Measurements from ENCODE around the gene ABLIM2. TPM values are rescaled to one million over a fixed set of nuclear protein-coding genes. Genes with fewer than 3 reads are reported as not detected.

The ABLIM2 gene
- total and polyA plus RNA-seq, 2 of the 13 experiments (the other 11 are each of a cell fraction or from before 2014, with no cell fraction given): 0.20 to 0.37 TPM

GRCh38 chr4:8167815-8168214 is 9.2 kb upstream of the ABLIM2 start:
- TF ChIP-seq ZNF207 (IDR thresholded peaks at IDR 0.05; ENCODE audit: borderline replicate concordance) (no peak), MZF1 (CRISPR knock-in tag; IDR thresholded peaks at IDR 0.05; ENCODE audit: borderline replicate concordance) (no peak), FOSL2 (CRISPR knock-in tag; IDR thresholded peaks at IDR 0.05) (no peak), GLMP (CRISPR knock-in tag; IDR thresholded peaks at IDR 0.05; ENCODE audit: borderline replicate concordance) (no peak), ZNF180 (CRISPR knock-in tag; IDR thresholded peaks at IDR 0.05; ENCODE audit: borderline replicate concordance, low read depth) (no peak), ZNF20 (CRISPR knock-in tag; IDR thresholded peaks at IDR 0.05) (no peak), MLXIP (CRISPR knock-in tag; IDR thresholded peaks at IDR 0.05; ENCODE audit: borderline replicate concordance) (no peak), ZNF276 (CRISPR knock-in tag; IDR thresholded peaks at IDR 0.05; ENCODE audit: low read depth) (no peak), ZSCAN31 (CRISPR knock-in tag; IDR thresholded peaks at IDR 0.05; ENCODE audit: low read depth) (no peak), MBD4 (IDR thresholded peaks at IDR 0.05; ENCODE audit: borderline replicate concordance, low read length) (no peak)
- H3K9ac ChIP-seq (ENCODE audit: insufficient read depth, low read depth, low read length): no peak overlapping the region
- H2AFZ ChIP-seq (ENCODE audit: low read length): no peak overlapping the region
- CTCF ChIA-PET (ENCODE audit: low intra/inter-chr PET ratio, low total read pairs): no interaction called here
- no peak overlapping the region for H3K4me3 ChIP-seq (replicated peaks in 1 of 3; ENCODE audit: insufficient read depth in 1 of 3, low read depth in 2 of 3, low read length in 3 of 3)
- H3K79me2 ChIP-seq (ENCODE audit: insufficient read depth, low read length): no peaks in the 10 kb centered on the region
- in situ Hi-C loops (cut with HindIII; ENCODE audit: extremely low pct_ligation_motif_present, low pct_unique_long_range_greater_than_20kb): loop anchor here (10.0 kb wide), 1 partner anchor 237 kb away; no protein-coding TSS in a partner anchor
- no TSS peak for BruUV-seq (replicated peaks)
- H4K20me1 ChIP-seq (ENCODE audit: insufficient read depth, low read length): no peaks in the 10 kb centered on the region
- WGBS (ENCODE audit: low lambda C conversion rate): 0% methylated on average over 2 of the region's 2 CpGs
- FAIRE-seq: no peak
- H3K9me3 ChIP-seq (ENCODE audit: low read length): peaks cover 5% of the 10 kb centered on the region; the same call in 1 of the 2 replicates
- POLR2A ChIA-PET: no interaction called here
- H3K27ac ChIP-seq (ENCODE audit: extremely low read length, insufficient read depth, low read length): no peak overlapping the region
- ATAC-seq: no peak
- H3K4me2 ChIP-seq (ENCODE audit: low read depth, low read length): no peak overlapping the region
- peaks cover 8 to 56% of the 10 kb centered on the region in 2 experiments; a peak in 3 of 5 replicates for H3K27me3 ChIP-seq (ENCODE audit: control insufficient read depth in 1 of 2, insufficient read depth in 2 of 2, low read length in 2 of 2)
- intact Hi-C loops (cut with micrococcal nuclease; ENCODE audit: unreplicated experiment): no loop called here
- no peaks in the 10 kb centered on the region for H3K4me1 ChIP-seq (ENCODE audit: insufficient read depth, low read length)
- no peak for DNase-seq (ENCODE audit: low spot score)
- H3K36me3 ChIP-seq (replicated peaks in 1 of 2; ENCODE audit: control insufficient read depth in 1 of 2, insufficient read depth in 2 of 2, low read length in 2 of 2): no peaks in the 10 kb centered on the region

Data from HepG2 (cell line).